SJSA1 (cell line): ENCODE results near the gene ISM1. TPM values are rescaled to one million over a fixed set of nuclear protein-coding genes. Genes with fewer than 3 reads are reported as not detected.

Experiments used
- DNase-seq, 2 experiments: peaks; one replicate each; pipeline ENCODE4 v3.0.0-alpha.2; 2015 to 2020; ENCODE audit warnings: low spot score in 2 of 2, low read depth in 1 of 2
- H3K27ac ChIP-seq: fragments of 250-450 bp; sonication (Bioruptor Pico); 2 replicates; pipeline ENCODE4 v1.5.1; 2020; ENCODE audit warnings: mild to moderate bottlenecking, moderate library complexity
- H3K27me3 ChIP-seq: fragments of 250-450 bp; sonication (Bioruptor Pico); replicated peaks from 2 replicates; pipeline ENCODE4 v1.5.1; 2020; ENCODE audit warnings: mild to moderate bottlenecking, moderate library complexity
- H3K36me3 ChIP-seq: fragments of 250-450 bp; sonication (Bioruptor Pico); 2 replicates; pipeline ENCODE4 v1.5.1; 2020; ENCODE audit warnings: mild to moderate bottlenecking
- H3K4me1 ChIP-seq: fragments of 250-450 bp; sonication (Bioruptor Pico); replicated peaks from 2 replicates; pipeline ENCODE4 v1.6.1; 2021; ENCODE audit warnings: mild to moderate bottlenecking
- H3K4me3 ChIP-seq: fragments of 250-450 bp; sonication (Bioruptor Pico); 2 replicates; pipeline ENCODE4 v1.5.1; 2020; ENCODE audit warnings: mild to moderate bottlenecking
- H3K9me3 ChIP-seq: fragments of 250-450 bp; sonication (Bioruptor Pico); replicated peaks from 2 replicates; pipeline ENCODE4 v1.5.1; 2020; ENCODE audit warnings: mild to moderate bottlenecking
- total RNA-seq: library from RNA; depleted of rRNA; stranded (reverse); fragments of >200 nt; shearing (Covaris generic); gene quantifications from 2 replicates; pipeline ENCODE4 v1.2.3, GENCODE V29; 2014

Gene ISM1
- total RNA-seq, 1 experiment from 2014 or later = not detected

- no peaks in the 10 kb centered on the region for H3K9me3 ChIP-seq
- no peak overlapping the region for H3K4me3 ChIP-seq
- H3K27ac ChIP-seq = no peak overlapping the region
- H3K36me3 ChIP-seq = no peaks in the 10 kb centered on the region
- DNase-seq = no peak
- no peaks in the 10 kb centered on the region for H3K4me1 ChIP-seq
- peaks cover 21% of the 10 kb centered on the region for H3K27me3 ChIP-seq
These were observed 9.0 kb upstream of the ISM1 start for GRCh38 chr20:13211956-13212618.

GRCh38 chr20:13212750-13213149 is 8.3 kb upstream of the ISM1 start:
- DNase-seq = no peak
- no peaks in the 10 kb centered on the region for H3K4me1 ChIP-seq
- H3K27me3 ChIP-seq = peaks cover 27% of the 10 kb centered on the region
- H3K4me3 ChIP-seq = no peak overlapping the region
- no peak overlapping the region for H3K27ac ChIP-seq
- no peaks in the 10 kb centered on the region for H3K9me3 ChIP-seq
- H3K36me3 ChIP-seq = no peaks in the 10 kb centered on the region

GRCh38 chr20:13213335-13213734 is 7.7 kb upstream of the ISM1 start:
- no peak overlapping the region for H3K4me3 ChIP-seq
- no peaks in the 10 kb centered on the region for H3K4me1 ChIP-seq
- DNase-seq = no peak
- no peaks in the 10 kb centered on the region for H3K36me3 ChIP-seq
- no peak overlapping the region for H3K27ac ChIP-seq
- peaks cover 30% of the 10 kb centered on the region for H3K27me3 ChIP-seq
- H3K9me3 ChIP-seq = no peaks in the 10 kb centered on the region

GRCh38 chr20:13216533-13216932 is 4.5 kb upstream of the ISM1 start:
- no peak overlapping the region for H3K4me3 ChIP-seq
- H3K36me3 ChIP-seq = no peaks in the 10 kb centered on the region
- H3K27ac ChIP-seq = no peak overlapping the region
- peaks cover 54% of the 10 kb centered on the region for H3K27me3 ChIP-seq
- DNase-seq = no peak
- no peaks in the 10 kb centered on the region for H3K9me3 ChIP-seq
- peaks cover 11% of the 10 kb centered on the region for H3K4me1 ChIP-seq

GRCh38 chr20:13219327-13220193 is 1.5 kb upstream of the ISM1 start:
- Histone ChIP-seq H3K4me3 (no peak overlapping the region), H3K27ac (no peak overlapping the region), H3K9me3 (no peaks in the 10 kb centered on the region), H3K4me1 (peaks cover 15% of the 10 kb centered on the region), H3K27me3 (peaks cover 64% of the 10 kb centered on the region), H3K36me3 (no peaks in the 10 kb centered on the region)
- DNase-seq = no peak

- no peak overlapping the region for H3K27ac ChIP-seq
- H3K36me3 ChIP-seq = no peaks in the 10 kb centered on the region
- H3K4me1 ChIP-seq = peaks cover 15% of the 10 kb centered on the region
- DNase-seq = no peak
- H3K9me3 ChIP-seq = no peaks in the 10 kb centered on the region
- H3K27me3 ChIP-seq = peaks cover 64% of the 10 kb centered on the region
- H3K4me3 ChIP-seq = peak overlapping the region; percentile 35; the same call in 1 of the 2 replicates
These were observed 725 bp upstream of the ISM1 start for GRCh38 chr20:13220194-13220903.

GRCh38 chr20:13221313-13221672 is 219 bp downstream of the ISM1 start:
- DNase-seq = no peak
- peaks cover 15% of the 10 kb centered on the region for H3K4me1 ChIP-seq
- no peaks in the 10 kb centered on the region for H3K36me3 ChIP-seq
- peak overlapping the region; percentile 35 for H3K4me3 ChIP-seq
- H3K9me3 ChIP-seq = no peaks in the 10 kb centered on the region
- peaks cover 64% of the 10 kb centered on the region for H3K27me3 ChIP-seq
- no peak overlapping the region for H3K27ac ChIP-seq

GRCh38 chr20:13221673-13222318 is 722 bp downstream of the ISM1 start:
- Histone ChIP-seq H3K36me3 (no peaks in the 10 kb centered on the region), H3K4me3 (peak overlapping the region; percentile 35), H3K27me3 (peaks cover 62% of the 10 kb centered on the region), H3K27ac (no peak overlapping the region), H3K4me1 (peaks cover 15% of the 10 kb centered on the region), H3K9me3 (no peaks in the 10 kb centered on the region)
- DNase-seq = peak; percentile 23 to 50

GRCh38 chr20:13222319-13222716 is 1.2 kb downstream of the ISM1 start:
- Histone ChIP-seq H3K27ac (no peak overlapping the region), H3K4me1 (peaks cover 15% of the 10 kb centered on the region), H3K36me3 (no peaks in the 10 kb centered on the region), H3K27me3 (peaks cover 57% of the 10 kb centered on the region), H3K9me3 (no peaks in the 10 kb centered on the region), H3K4me3 (no peak overlapping the region)
- no peak for DNase-seq

- no peaks in the 10 kb centered on the region for H3K9me3 ChIP-seq
- H3K4me1 ChIP-seq = peaks cover 15% of the 10 kb centered on the region
- H3K36me3 ChIP-seq = no peaks in the 10 kb centered on the region
- no peak for DNase-seq
- H3K4me3 ChIP-seq = no peak overlapping the region
- H3K27ac ChIP-seq = no peak overlapping the region
- peaks cover 44% of the 10 kb centered on the region for H3K27me3 ChIP-seq
These were observed 2.9 kb downstream of the ISM1 start for GRCh38 chr20:13223736-13224520.

GRCh38 chr20:13226367-13226766 is 5.3 kb downstream of the ISM1 start:
- no peak for DNase-seq
- no peaks in the 10 kb centered on the region for H3K36me3 ChIP-seq
- no peaks in the 10 kb centered on the region for H3K9me3 ChIP-seq
- H3K4me1 ChIP-seq = peaks cover 4% of the 10 kb centered on the region
- peaks cover 24% of the 10 kb centered on the region for H3K27me3 ChIP-seq
- H3K4me3 ChIP-seq = no peak overlapping the region
- H3K27ac ChIP-seq = no peak overlapping the region

- Histone ChIP-seq H3K27me3 (peaks cover 4% of the 10 kb centered on the region; the same call in 1 of the 2 replicates), H3K4me3 (no peak overlapping the region), H3K27ac (no peak overlapping the region), H3K4me1 (no peaks in the 10 kb centered on the region), H3K36me3 (no peaks in the 10 kb centered on the region), H3K9me3 (no peaks in the 10 kb centered on the region)
- no peak for DNase-seq
These were observed 7.7 kb downstream of the ISM1 start for GRCh38 chr20:13228771-13229170.

- DNase-seq = no peak
- Histone ChIP-seq H3K36me3 (no peaks in the 10 kb centered on the region), H3K9me3 (no peaks in the 10 kb centered on the region), H3K4me1 (no peaks in the 10 kb centered on the region), H3K4me3 (no peak overlapping the region), H3K27me3 (no peaks in the 10 kb centered on the region), H3K27ac (no peak overlapping the region)
These were observed 8.5 kb downstream of the ISM1 start for GRCh38 chr20:13229538-13229937.
